ENCODE measurements around the gene DPY30.
"Not testable (repeated sequence)": the region's sequence is repeated elsewhere in the genome, so short reads cannot be mapped to it uniquely, and the experiment has no call there.

DPY30 gene

GRCh38 chr2:32051836-32052439 lies 12.3 kb upstream of the DPY30 start:
- no peaks in the 10 kb centered on the region for H3K9me3 ChIP-seq (ENCODE audit: insufficient read depth, low read length)
- no peaks in the 10 kb centered on the region for H3K9me2 ChIP-seq (replicated peaks; ENCODE audit: insufficient read depth, low read length)
- H4K20me1 ChIP-seq (ENCODE audit: low read depth, low read length), result no peaks in the 10 kb centered on the region
- no peaks in the 10 kb centered on the region for H3K79me2 ChIP-seq (ENCODE audit: insufficient read depth, low read length)
- no peaks in the 10 kb centered on the region for H3K36me3 ChIP-seq (ENCODE audit: low read length)
- no peak for TF ChIP-seq CTCF (IDR thresholded peaks at IDR 0.05; ENCODE audit: insufficient read depth, low read length, poor library complexity, severe bottlenecking)
- TF ChIP-seq EZH2phosphoT487 (conservative IDR thresholded peaks at IDR 0.05; ENCODE audit: low read length), result no peak
- H3K4me2 ChIP-seq (ENCODE audit: low read depth, low read length, poor library complexity, severe bottlenecking), result no peak overlapping the region
- H3K27ac ChIP-seq (ENCODE audit: low read depth, low read length), result no peak overlapping the region
- H3K4me3 ChIP-seq (ENCODE audit: insufficient read depth, low read length, poor library complexity, severe bottlenecking), result no peak overlapping the region
- H3F3A ChIP-seq (ENCODE audit: insufficient read depth), result no peaks in the 10 kb centered on the region
- H2AFZ ChIP-seq (ENCODE audit: low read depth, low read length, severe bottlenecking), result no peak overlapping the region
- no peaks in the 10 kb centered on the region for H3K27me3 ChIP-seq (ENCODE audit: low read length)
- H3K9ac ChIP-seq (ENCODE audit: low read length), result no peak overlapping the region

GRCh38 chr2:32043561-32043960 lies 4.0 kb upstream of the DPY30 start:
- H3K4me2 ChIP-seq (ENCODE audit: low read depth, low read length, poor library complexity, severe bottlenecking), result no peak overlapping the region
- H3K4me3 ChIP-seq (ENCODE audit: insufficient read depth, low read length, poor library complexity, severe bottlenecking), result no peak overlapping the region
- H3K79me2 ChIP-seq (ENCODE audit: insufficient read depth, low read length), result peaks cover 9% of the 10 kb centered on the region
- H3K9ac ChIP-seq (ENCODE audit: low read length), result no peak overlapping the region
- H3K9me3 ChIP-seq (ENCODE audit: insufficient read depth, low read length), result no peaks in the 10 kb centered on the region
- no peak overlapping the region for H3K27ac ChIP-seq (ENCODE audit: low read depth, low read length)
- no peaks in the 10 kb centered on the region for H3K9me2 ChIP-seq (replicated peaks; ENCODE audit: insufficient read depth, low read length)
- no peaks in the 10 kb centered on the region for H3K36me3 ChIP-seq (ENCODE audit: low read length)
- no peak for TF ChIP-seq EZH2phosphoT487 (conservative IDR thresholded peaks at IDR 0.05; ENCODE audit: low read length)
- TF ChIP-seq CTCF (IDR thresholded peaks at IDR 0.05; ENCODE audit: insufficient read depth, low read length, poor library complexity, severe bottlenecking), result no peak
- H3F3A ChIP-seq (ENCODE audit: insufficient read depth), result peaks cover 13% of the 10 kb centered on the region
- no peak overlapping the region for H2AFZ ChIP-seq (ENCODE audit: low read depth, low read length, severe bottlenecking)
- no peaks in the 10 kb centered on the region for H4K20me1 ChIP-seq (ENCODE audit: low read depth, low read length)
- H3K27me3 ChIP-seq (ENCODE audit: low read length), result no peaks in the 10 kb centered on the region

GRCh38 chr2:32034198-32034887 lies 5.3 kb downstream of the DPY30 start:
- H3K4me3 ChIP-seq (ENCODE audit: insufficient read depth, low read length, poor library complexity, severe bottlenecking); H2AFZ ChIP-seq (ENCODE audit: low read depth, low read length, severe bottlenecking); H3K36me3 ChIP-seq (ENCODE audit: low read length); H3K27me3 ChIP-seq (ENCODE audit: low read length); H3K4me2 ChIP-seq (ENCODE audit: low read depth, low read length, poor library complexity, severe bottlenecking); H4K20me1 ChIP-seq (ENCODE audit: low read depth, low read length); H3K27ac ChIP-seq (ENCODE audit: low read depth, low read length); H3F3A ChIP-seq (ENCODE audit: insufficient read depth); H3K9me3 ChIP-seq (ENCODE audit: insufficient read depth, low read length); H3K9me2 ChIP-seq (replicated peaks; ENCODE audit: insufficient read depth, low read length); H3K9ac ChIP-seq (ENCODE audit: low read length): not testable (repeated sequence)
- peaks cover 30% of the 10 kb centered on the region for H3K79me2 ChIP-seq (ENCODE audit: insufficient read depth, low read length)

GRCh38 chr2:32018789-32019482 lies 20.7 kb downstream of the DPY30 start:
- not testable (repeated sequence) for H3K9me3 ChIP-seq (ENCODE audit: insufficient read depth, low read length); H3K9ac ChIP-seq (ENCODE audit: low read length); H3K4me3 ChIP-seq (ENCODE audit: insufficient read depth, low read length, poor library complexity, severe bottlenecking); H3K79me2 ChIP-seq (ENCODE audit: insufficient read depth, low read length); H3F3A ChIP-seq (ENCODE audit: insufficient read depth); H3K27ac ChIP-seq (ENCODE audit: low read depth, low read length); H2AFZ ChIP-seq (ENCODE audit: low read depth, low read length, severe bottlenecking); H3K36me3 ChIP-seq (ENCODE audit: low read length); H3K9me2 ChIP-seq (replicated peaks; ENCODE audit: insufficient read depth, low read length); H3K4me2 ChIP-seq (ENCODE audit: low read depth, low read length, poor library complexity, severe bottlenecking); H3K27me3 ChIP-seq (ENCODE audit: low read length); H4K20me1 ChIP-seq (ENCODE audit: low read depth, low read length)

All from SU-DHL-6 (cell line).